ENCODE results near the gene COL4A4.

COL4A4 gene

DNA sequence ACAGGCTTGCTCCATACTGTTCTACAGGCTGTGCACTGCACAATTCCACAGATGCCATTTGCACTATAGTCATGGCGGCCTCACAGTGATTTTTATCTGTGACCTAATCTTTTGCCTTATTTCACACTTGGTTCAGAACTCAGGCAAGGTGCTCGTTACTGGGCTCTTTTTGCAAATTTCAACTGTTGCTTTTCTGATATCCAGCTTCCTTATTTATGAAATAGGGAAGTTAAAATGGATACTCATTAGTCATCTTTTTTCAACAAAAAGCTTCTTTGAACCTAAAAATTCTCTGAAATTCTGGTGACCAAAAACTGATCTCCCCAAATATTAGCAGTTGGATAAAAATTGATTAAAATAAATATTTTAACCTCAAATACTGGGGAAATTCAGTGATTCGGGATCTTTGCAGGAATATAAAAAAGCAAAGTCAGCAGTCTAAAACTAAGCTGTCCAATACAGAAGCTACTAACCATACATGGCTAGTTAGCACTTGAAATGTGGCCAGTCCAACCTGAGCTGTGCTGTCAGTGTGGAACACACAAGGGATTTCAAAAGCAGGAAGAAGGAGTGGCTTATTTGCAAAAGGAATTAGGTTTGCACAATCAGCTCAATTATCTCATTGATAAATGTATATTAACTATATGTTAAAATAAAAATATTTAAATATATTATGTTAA lies 134.4 kb downstream of the COL4A4 start:
- DNase-seq: peak; percentile 62

DNA sequence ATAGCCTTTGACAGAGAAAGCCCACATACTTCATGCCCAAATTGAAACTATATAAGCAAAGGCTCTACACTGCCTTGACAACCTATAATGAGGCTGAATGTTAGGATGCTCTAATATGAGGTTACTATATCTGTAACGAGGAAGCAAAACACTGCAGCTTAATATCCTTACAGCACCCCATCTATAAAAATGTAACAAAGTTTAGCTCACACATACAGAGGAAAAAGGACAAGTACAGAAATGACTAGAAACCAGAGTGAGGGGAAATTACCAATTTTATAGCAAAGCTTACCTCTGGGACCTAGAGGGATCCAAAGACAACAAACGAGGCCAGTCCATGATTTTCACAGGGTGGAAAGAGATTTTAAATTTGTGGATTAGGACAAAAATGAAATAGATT lies 138.5 kb downstream of the COL4A4 start:
- DNase-seq: no peak

GRCh38 chr2:227022608-227023007 lies 141.4 kb downstream of the COL4A4 start:
- DNase-seq: no peak

- DNase-seq: no peak
Measured at GRCh38 chr2:227020416-227020815, 143.6 kb downstream of the COL4A4 start.

DNA sequence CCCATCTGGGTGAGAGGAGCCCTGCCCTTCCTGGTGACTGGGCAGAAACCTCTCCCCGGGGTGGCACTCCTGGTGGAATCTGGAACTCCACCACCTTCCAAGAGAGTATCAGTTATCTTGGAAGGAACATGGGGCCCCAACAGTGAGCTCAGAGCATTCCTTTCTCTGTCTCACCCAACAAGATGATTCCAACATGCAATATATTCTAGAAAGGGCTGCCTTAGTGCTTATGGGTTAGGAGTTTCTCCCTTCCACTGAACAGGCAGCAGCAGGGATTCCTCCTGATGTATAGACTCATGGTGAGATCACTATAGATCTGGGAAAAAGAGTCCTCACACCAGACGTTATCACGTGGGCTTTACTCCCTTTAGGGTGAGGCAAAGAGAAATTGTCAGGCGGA lies 147.1 kb downstream of the COL4A4 start:
- no peak for DNase-seq

DNA sequence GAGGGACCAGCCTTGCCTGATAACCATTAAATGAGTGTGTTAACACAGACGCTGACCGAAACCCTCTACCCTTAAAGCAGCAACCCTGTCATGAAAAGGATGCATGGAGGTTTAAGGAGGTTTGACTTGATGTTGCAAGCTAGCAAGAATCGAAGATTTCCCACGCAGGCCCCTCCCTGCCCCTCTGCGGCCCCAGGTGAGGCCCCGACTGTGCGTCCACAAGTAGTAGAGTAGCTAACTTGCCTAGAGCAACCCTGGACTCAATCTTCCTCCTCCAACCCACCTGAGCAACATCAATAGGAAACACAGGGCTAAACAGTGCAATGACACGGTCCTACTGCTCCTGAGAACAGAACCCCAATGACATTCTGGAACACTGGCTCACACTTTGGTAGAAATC lies 150.1 kb downstream of the COL4A4 start:
- no peak for DNase-seq

DNA sequence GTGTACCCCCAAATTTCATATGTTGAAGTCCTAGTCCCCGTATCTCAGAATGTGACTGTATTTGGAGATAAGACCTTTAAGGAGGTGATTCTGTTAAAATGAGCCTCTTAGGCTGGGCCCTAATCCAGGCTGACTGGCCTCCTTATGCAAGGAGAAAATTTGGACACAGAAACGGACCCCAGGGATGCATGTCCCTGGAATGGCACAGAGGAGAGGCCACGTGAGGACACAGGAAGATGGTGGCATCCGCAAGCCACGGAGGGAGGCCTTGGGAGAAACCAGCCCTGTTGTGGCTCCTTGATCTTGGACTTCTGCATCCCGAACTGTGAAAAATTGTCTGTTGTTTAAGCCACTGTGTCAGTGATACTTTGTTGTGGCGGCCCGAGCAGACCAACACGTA lies 150.7 kb downstream of the COL4A4 start:
- DNase-seq: no peak

- DNase-seq: no peak
Measured at GRCh38 chr2:227010433-227010832, 153.6 kb downstream of the COL4A4 start.

DNA sequence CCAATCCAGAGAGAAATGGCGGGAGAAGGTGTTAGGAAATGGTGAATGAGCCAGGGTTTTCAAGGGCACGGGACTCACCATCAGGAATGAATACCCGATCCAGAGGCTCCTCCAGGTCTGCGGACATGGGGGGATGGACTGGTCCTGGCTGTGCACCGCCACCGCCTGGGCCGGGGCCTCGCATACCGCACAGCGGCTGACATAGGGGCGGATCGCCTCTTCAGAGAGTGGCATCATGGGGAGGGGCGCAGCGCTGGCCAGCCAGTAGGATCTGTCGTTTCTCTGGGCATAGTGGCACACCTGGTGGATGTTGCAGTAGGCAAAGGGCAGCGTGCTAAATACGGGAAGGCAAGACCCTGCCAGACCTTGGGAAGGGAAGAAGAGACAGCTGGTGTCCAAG lies 156.1 kb downstream of the COL4A4 start:
- no peak for DNase-seq

DNA sequence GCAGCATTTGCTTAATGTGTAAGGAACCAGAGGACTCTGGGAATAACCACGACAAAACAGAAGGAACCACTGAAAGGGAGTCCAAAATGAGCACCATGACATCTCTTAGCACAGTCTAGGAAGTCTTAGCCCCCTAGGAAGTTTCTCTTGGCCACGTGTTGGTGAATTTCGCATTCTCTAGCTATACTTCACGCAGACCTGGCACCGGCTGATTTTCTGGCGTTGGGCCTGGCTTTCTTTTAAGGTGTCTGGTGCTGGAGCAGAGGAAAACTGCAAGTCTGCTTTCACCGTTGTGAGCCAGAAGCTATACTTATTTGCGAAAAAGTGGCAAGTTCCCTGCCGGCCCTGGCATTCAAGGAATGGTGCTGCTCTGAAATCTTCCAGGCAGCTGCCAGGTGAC lies 156.9 kb downstream of the COL4A4 start:
- no peak for DNase-seq

DNA sequence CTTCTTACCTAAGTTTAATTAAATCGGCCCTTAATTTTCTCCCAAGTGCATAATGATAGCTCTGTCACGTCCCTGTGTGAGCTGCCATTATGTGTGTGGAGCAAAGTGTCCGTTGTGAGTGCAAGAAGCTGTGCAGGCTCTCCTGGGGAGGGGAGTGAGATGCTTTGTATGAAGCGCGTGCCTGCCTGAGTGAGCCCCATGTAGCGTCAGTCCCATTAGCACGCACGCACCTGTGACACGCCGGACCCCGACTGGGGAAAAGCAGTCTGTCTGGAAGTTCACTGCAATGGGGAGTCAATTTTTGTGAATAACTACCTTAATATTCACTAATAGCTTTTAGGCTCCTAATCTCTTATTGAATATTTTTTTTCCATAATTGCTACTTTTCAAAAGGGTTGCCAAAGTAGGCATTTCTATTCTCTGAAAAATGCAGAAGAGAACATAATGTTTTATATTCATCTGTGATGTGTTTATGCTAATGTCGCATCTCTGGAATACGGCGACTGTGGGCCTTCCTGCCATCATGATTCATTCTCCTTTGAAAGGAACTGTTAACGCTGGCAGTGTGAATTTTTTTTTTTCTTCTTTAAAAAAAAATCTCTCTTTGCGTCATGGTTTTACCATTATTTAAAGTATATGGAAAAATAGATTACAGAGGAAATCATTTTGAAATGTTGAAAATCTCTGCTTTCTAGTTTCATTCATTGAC lies 157.7 kb downstream of the COL4A4 start:
- no peak for DNase-seq

DNA sequence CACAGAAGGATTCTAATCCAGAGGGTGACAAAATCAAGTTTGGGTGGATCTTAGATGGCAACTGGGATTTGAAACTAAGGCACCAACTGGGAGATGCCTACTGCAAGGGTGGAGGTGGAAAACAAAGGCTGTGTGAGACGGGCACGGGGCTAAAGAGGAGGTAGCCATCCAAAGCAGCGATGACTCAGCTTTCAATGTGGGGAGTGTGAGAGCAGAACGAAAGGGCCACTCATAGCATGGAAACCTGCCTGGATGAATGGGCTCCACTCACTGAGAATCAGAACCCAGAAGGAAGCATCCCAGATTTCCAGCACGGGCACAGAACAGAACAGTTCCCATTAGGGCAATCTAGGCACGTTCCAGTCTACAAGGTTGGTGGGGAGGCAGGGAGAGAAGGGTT lies 159.5 kb downstream of the COL4A4 start:
- no peak for DNase-seq

GRCh38 chr2:227000123-227000522 lies 163.9 kb downstream of the COL4A4 start:
- DNase-seq: no peak

DNA sequence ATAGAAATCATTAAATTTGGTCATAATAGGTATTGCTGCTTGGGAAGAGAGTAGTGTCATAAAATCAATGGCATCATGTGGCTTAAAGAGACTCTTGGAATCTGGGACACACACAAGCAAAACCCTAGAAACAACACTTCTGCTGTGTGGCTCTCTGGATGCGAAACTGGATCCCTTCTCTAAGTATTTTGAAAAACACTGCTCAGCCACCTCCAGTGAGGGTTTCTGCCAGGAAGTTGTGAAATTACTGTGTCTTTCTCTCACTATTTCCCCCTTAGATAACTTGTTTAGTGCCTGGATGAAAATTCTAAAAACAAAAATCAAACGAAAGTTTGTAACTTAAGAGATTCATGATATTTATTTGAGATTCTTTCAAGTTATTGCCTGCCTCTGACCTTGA lies 164.3 kb downstream of the COL4A4 start:
- DNase-seq: peak; percentile 19

GRCh38 chr2:226995625-226996041 lies 168.4 kb downstream of the COL4A4 start:
- DNase-seq: no peak

DNA sequence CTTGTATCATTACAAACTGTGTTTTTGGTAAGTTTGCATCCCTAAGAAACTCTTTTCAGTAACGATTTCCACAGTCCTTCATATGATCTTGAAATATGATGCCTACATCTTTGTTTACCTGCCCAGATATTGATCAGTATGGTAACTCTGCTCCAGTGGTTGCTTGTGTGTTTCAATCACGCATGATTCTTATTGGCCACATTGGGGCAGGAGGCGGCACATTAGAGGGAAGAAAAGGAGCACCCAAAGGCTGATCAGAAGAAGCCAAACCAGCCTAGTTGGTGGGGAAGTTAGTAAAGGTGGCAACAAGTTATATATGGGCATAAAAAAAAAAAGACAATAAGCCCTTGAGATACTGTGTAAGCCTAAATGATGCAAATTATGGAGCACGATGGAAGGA lies 169.2 kb downstream of the COL4A4 start:
- DNase-seq: peak; percentile 32

DNA sequence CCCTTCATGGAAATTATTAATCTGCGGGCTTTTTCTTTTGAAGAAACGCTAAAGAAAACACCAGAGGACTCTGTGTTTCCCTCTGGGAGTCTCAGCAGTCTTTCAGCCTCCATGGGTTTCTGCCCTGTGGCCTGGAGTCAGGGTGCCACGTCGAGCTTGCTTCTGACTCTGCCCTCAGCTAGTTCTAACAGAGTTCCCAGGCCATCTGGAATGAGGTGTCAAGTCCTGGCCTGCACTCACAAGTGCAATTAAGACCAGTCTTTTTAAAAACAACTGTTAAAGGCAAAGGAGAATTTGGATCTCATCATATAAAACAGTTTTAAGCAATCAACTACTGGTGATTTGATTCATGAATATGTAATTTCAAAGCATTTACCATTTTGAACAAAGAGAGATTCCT lies 170.8 kb downstream of the COL4A4 start:
- DNase-seq: no peak

- DNase-seq: no peak
Measured at GRCh38 chr2:226991663-226992062, 172.3 kb downstream of the COL4A4 start.

DNA sequence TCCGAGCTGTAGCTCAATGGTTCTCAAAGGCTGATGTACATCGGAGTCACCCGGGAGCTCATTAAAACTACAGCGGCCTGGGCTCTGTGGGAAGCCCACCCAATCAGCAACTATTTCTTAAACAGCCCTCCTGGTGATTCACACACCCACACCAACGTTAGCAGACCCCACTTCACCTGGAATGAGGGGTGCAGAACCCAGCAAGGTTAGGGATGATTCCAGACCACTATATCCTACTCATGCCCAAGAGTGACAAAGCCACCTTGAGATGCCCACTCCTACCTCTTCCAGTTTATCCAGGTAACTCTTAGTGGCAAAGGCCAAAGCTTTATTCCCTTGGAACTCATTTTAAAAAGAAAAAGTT lies 178.4 kb downstream of the COL4A4 start:
- DNase-seq: no peak

GRCh38 chr2:226984750-226985582 lies 179.0 kb downstream of the COL4A4 start:
- peak; percentile 81 for DNase-seq

- DNase-seq: peak; percentile 49
Measured at GRCh38 chr2:226983895-226984749, 179.9 kb downstream of the COL4A4 start.

GRCh38 chr2:226981791-226982326 lies 182.1 kb downstream of the COL4A4 start:
- DNase-seq: peak; percentile 96

- DNase-seq: peak; percentile 67
Measured at GRCh38 chr2:226979004-226979403, 185.0 kb downstream of the COL4A4 start.

Data from hematopoietic multipotent progenitor cell treated with erythropoietin and hydrocortisone succinate and interleukin-3 and kit ligand, for 4 days (in vitro differentiated cells).